Progenitor cell of endocrine pancreas (in vitro differentiated cells): ENCODE results near the gene CD40. TPM values are rescaled to one million over a fixed set of nuclear protein-coding genes. Genes with fewer than 3 reads are reported as not detected.

ENCODE experiments used
- DNase-seq: peaks from one replicate; pipeline ENCODE4 v3.0.0; 2021; ENCODE audit warnings: low spot score; ENCODE audit not compliant: unreplicated experiment
- H3K27ac Mint-ChIP-seq: 2 replicates; pipeline ENCODE4 v1.8.0; 2021; ENCODE audit warnings: mild to moderate bottlenecking, moderate library complexity, mixed read lengths
- H3K27me3 Mint-ChIP-seq: 2 replicates; pipeline ENCODE4 v1.8.0; 2021; ENCODE audit warnings: mixed read lengths
- H3K36me3 Mint-ChIP-seq: 2 replicates; pipeline ENCODE4 v1.8.0; 2022; ENCODE audit warnings: mixed read lengths; ENCODE audit not compliant: insufficient read depth
- H3K4me1 Mint-ChIP-seq: 2 replicates; pipeline ENCODE4 v1.8.0; 2021; ENCODE audit warnings: low read depth, mixed read lengths
- H3K4me3 Mint-ChIP-seq: 2 replicates; pipeline ENCODE4 v1.8.0; 2021; ENCODE audit warnings: low read depth, mild to moderate bottlenecking, moderate library complexity, mixed read lengths
- H3K9me3 Mint-ChIP-seq: 2 replicates; pipeline ENCODE4 v1.8.0; 2021; ENCODE audit warnings: low read depth, mixed read lengths
- CTCF ChIP-seq: fragments of 200-600 bp; sonication (generic); IDR thresholded peaks from one replicate; pipeline ENCODE4 v1.5.0; 2021; ENCODE audit warnings: antibody characterized with exemption, mild to moderate bottlenecking; ENCODE audit not compliant: unreplicated experiment
- total RNA-seq: library from RNA; stranded (reverse); gene quantifications from 2 replicates; pipeline ENCODE4 v1.2.1, GENCODE V29; 2021

Gene CD40
- total RNA-seq, 1 donor from 2014 or later: 1.5 TPM

- Mint-ChIP-seq H3K4me3 (no peak overlapping the region), H3K27ac (no peak overlapping the region), H3K36me3 (no peaks in the 10 kb centered on the region), H3K4me1 (peaks cover 2% of the 10 kb centered on the region), H3K9me3 (peaks cover 3% of the 10 kb centered on the region), H3K27me3 (peaks cover 24% of the 10 kb centered on the region)
- DNase-seq: no peak
- TF ChIP-seq CTCF: no peak
These were observed 11.1 kb upstream of the CD40 start for GRCh38 chr20:46107061-46107460.

GRCh38 chr20:46108435-46108841 lies 9.7 kb upstream of the CD40 start:
- Mint-ChIP-seq H3K27ac (no peak overlapping the region), H3K4me1 (peaks cover 8% of the 10 kb centered on the region), H3K36me3 (no peaks in the 10 kb centered on the region), H3K27me3 (peaks cover 26% of the 10 kb centered on the region), H3K4me3 (no peak overlapping the region), H3K9me3 (no peaks in the 10 kb centered on the region)
- no peak for TF ChIP-seq CTCF
- DNase-seq: no peak

- peaks cover 29% of the 10 kb centered on the region for H3K27me3 Mint-ChIP-seq
- no peak for TF ChIP-seq CTCF
- no peaks in the 10 kb centered on the region for H3K9me3 Mint-ChIP-seq
- no peak overlapping the region for H3K4me3 Mint-ChIP-seq
- DNase-seq: no peak
- peaks cover 9% of the 10 kb centered on the region for H3K4me1 Mint-ChIP-seq
- no peak overlapping the region for H3K27ac Mint-ChIP-seq
- H3K36me3 Mint-ChIP-seq: no peaks in the 10 kb centered on the region
These were observed 9.1 kb upstream of the CD40 start for GRCh38 chr20:46108976-46109375.

GRCh38 chr20:46111028-46111835 lies 6.9 kb upstream of the CD40 start:
- Mint-ChIP-seq H3K36me3 (no peaks in the 10 kb centered on the region), H3K4me3 (no peak overlapping the region), H3K4me1 (peaks cover 9% of the 10 kb centered on the region), H3K27ac (no peak overlapping the region), H3K9me3 (no peaks in the 10 kb centered on the region), H3K27me3 (peaks cover 41% of the 10 kb centered on the region)
- no peak for TF ChIP-seq CTCF
- no peak for DNase-seq

- Mint-ChIP-seq H3K4me1 (peaks cover 9% of the 10 kb centered on the region), H3K27ac (no peak overlapping the region), H3K9me3 (no peaks in the 10 kb centered on the region), H3K36me3 (no peaks in the 10 kb centered on the region), H3K4me3 (no peak overlapping the region), H3K27me3 (peaks cover 40% of the 10 kb centered on the region)
- DNase-seq: no peak
- no peak for TF ChIP-seq CTCF
These were observed 6.3 kb upstream of the CD40 start for GRCh38 chr20:46111836-46112212.
